OCI-M2 (cell line): Measurements from ENCODE around the gene ENKD1.

Source experiments
- DNase-seq: peaks from one replicate; lab custom pipeline; 2025; ENCODE audit not compliant: unreplicated experiment; lab: John Stamatoyannopoulos, UW

The ENKD1 gene

DNA sequence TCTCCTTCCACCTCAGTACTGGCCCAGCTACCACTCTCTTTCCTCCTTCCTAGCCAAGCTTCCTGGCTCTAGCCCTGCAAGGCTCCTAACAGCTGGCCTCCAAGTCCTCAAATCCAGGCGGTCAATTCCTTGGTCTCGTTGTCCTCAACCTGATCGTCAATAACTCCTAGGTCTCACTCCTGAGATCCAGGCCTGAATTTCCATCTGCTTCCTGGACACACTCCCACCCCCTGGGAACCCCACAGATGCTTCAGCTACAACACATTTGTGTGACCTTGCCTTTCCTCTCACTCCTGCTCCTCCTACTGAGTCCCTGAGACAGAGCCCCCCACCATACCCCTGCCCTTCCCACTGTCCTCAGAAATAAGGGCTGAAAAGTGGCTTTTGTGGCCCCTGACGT lies 2.3 kb downstream of the ENKD1 start:
- DNase-seq = no peak

DNA sequence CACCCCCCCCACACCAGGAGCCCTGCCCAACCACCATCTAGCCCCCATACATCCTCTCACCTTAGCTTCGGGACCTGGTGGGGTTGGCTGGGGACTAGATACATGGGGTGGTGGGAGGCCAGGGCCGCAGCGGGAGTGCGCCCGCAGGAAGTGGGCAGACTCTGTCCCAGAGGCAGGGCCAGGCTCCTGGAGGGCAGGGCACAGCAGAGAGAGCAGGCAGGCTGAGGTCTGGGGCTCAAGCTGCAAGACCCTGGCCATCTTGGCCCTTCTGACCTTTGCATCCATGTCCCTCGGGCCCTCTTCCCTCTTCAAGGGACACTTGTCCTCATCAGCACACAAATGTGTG lies 2.7 kb downstream of the ENKD1 start:
- DNase-seq = no peak

DNA sequence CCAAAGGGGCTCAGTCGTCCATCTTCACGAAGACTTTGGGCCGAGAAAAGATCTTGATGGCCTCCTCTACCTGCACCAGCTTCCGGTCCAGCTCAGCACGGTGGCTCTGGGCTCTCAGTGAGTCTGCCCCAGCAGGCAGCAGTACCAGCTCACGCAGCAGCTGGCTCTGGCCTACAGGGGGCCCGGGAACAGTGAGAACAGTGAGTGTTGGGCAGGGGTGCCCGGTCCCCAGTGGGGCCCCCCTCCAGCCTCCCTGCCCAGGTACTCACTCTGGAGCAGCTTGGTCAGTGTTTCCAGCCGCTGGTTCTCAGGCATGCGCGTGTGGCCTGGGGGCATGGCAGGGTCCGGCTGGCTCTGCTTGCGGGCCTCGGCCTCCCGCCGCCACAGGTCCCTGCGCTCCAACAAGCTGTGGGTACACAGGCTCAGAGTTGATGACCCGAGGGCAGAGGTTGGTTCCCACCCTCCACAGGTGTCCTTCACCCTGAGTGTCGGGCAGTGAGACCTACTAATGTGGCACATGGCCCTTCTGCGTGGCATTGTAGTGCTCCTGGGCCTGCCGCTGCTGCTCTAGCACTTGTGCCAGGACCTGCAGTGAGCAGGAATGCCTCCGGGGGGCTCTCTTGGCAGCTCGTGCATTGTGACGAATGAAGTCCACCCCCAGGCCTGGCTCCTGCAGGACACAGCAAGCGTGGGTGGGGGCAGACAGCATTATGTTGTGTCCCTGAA lies 3.2 kb downstream of the ENKD1 start:
- DNase-seq = no peak

- no peak for DNase-seq
Measured at GRCh38 chr16:67662653-67663010, 3.9 kb downstream of the ENKD1 start.

DNA sequence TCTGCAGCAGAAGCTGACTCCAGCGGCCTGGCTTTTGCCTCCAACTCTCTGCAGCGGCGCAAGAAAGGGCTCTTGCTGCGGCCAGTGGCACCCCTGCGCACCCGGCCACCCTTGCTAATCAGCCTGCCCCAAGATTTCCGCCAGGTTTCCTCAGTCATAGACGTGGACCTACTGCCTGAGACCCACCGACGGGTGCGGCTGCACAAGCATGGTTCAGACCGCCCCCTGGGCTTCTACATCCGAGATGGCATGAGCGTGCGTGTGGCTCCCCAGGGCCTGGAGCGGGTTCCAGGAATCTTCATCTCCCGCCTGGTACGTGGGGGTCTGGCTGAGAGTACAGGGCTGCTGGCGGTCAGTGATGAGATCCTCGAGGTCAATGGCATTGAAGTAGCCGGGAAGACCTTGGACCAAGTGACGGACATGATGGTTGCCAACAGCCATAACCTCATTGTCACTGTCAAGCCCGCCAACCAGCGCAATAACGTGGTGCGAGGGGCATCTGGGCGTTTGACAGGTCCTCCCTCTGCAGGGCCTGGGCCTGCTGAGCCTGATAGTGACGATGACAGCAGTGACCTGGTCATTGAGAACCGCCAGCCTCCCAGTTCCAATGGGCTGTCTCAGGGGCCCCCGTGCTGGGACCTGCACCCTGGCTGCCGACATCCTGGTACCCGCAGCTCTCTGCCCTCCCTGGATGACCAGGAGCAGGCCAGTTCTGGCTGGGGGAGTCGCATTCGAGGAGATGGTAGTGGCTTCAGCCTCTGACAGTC lies 4.5 kb downstream of the ENKD1 start:
- DNase-seq = no peak

GRCh38 chr16:67661101-67661761 lies 5.3 kb downstream of the ENKD1 start:
- DNase-seq = no peak

GRCh38 chr16:67660564-67661028 lies 6.0 kb downstream of the ENKD1 start, which contains the start of gene PARD6A:
TSS of gene PARD6A (plus strand) at chr16:67660960. CDS start at chr16:67661039, 79 bp downstream.
- no peak for DNase-seq

GRCh38 chr16:67659675-67660563 lies 6.6 kb downstream of the ENKD1 start, which contains the start of gene ACD:
TSS of gene ACD (minus strand) at chr16:67660260. CDS start at chr16:67660220, 40 bp downstream.
- peak; percentile 34 for DNase-seq

- no peak for DNase-seq
Measured at GRCh38 chr16:67658849-67659674, 7.5 kb downstream of the ENKD1 start.

DNA sequence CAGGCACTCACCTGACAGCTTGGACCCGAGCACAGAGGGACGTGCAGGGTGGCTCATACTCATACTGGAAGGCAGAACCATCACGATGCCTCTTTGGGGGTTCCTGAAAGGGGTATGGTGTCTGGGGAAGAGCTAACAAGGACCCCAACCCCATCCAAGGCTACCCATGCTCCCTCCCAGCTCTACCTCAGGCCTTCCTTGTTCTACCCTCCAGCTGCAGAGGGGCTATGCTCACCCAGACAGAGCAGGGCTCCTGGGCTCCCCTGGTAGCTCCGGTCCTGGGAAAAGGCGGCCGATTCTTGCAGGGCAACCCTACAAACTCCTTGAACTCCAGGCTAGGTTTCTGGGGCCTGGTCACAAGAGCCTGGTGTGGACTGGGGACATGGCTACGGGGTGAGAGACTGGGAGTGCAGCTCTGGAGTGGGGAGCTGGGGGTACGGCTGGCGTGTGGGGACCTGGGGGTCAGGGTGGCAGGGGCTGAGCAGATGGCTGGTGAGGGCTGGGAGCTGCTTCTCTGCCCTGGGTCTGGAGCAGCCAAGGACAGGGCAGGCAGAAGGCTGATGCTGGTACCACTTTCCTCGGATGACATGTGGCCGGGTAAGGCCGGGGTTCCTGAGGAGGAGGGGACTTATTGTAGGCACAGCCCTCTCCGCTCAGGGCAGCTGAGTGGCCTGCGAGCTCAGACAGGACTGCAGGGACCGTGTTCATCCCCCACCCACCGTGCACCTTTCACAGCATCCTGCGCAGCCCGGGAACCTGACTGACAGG lies 8.6 kb downstream of the ENKD1 start:
- DNase-seq = no peak

DNA sequence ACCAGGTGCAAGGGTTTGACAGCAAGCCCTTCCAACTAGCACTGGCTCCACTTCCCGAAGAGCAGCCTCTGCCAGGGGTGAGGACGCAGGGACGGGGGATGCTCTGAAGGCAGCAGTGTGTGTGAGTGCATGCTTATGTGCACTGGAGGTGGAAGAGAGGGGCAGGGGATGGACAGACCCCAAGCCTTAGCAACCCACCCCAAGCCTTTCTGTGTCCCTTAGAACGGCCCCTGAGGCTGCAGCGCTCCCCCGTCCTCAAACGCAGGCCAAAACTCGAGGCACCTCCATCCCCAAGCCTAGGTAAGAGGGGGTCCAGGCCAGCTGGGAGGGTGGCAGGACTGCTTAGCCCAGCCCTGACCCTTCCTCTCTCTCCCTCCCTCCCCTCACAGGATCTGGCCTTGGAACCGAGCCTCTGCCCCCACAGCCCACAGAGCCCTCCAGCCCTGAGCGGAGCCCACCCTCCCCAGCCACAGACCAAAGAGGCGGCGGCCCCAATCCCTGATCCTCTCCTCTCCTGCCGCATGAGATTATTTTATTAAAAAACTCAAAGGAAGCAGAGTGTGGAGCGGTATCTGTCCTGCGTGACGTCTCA lies 9.4 kb downstream of the ENKD1 start:
- DNase-seq = no peak

DNA sequence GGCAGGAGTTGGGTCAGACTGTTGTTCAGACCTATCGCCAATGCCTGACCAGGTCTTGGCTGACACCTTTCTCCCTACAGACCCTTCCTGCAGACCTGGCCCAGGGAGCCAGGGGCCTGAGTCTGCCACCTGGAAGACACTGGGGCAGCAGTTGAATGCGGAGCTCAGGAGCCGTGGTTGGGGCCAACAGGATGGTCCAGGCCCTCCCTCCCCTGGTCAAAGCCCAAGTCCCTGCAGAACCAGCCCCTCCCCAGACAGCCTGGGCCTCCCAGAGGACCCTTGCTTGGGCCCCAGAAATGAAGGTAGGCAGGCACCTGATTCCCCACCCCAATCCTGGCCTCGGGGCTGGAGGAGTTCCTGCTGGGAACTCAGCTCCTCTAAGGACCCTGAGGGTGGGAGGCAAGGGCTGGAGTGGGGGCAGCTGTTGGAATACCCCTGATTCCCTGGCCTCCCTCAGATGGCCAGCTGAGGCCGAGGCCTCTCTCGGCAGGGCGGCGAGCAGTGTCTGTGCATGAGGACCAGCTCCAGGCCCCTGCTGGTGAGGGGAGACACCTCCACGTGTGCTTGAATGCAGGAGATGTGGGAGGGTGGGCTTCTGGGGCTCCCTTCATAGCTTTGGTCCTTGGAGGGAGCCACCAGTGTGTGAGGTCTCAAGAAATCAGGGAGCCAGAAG lies 10.1 kb downstream of the ENKD1 start:
- DNase-seq = no peak

DNA sequence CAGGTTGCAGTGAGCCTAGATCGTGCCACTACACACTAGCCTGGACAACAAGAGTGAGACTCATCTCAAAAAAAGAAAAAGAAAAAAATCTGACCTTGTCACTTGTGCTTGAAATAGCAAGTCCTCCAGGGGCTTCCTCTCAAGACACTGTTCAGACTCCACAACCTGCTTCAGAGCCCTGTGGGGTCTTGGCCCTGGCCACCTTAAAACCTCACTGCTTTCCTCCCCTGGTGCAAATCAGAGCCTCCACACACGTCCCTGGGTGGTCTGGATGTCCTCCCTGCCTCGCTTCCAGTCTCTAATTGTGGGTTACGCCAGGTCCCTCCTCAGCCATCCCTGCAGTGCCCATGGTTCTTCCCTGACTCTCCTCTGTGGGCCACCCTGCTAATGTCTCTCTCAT lies 11.2 kb downstream of the ENKD1 start:
- DNase-seq = no peak

DNA sequence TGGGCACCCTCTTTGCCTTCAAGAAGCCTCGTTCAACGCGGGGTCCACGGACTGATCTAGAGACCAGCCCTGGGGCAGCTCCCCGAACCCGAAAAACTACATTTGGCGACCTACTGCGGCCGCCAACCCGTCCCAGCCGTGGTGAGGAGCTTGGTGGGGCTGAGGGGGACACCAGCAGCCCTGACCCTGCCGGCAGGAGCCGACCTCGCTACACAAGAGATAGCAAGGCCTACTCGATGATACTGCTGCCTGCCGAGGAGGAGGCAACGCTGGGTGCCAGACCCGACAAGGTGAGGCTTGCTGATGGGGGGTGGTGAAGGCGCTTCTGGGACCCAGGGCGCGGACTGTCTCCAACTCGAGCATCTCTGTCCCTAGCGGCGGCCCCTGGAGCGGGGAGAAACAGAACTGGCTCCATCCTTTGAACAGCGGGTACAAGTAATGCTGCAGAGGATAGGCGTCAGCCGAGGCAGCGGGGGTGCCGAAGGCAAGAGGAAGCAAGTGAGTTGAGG lies 12.1 kb downstream of the ENKD1 start:
- no peak for DNase-seq

DNA sequence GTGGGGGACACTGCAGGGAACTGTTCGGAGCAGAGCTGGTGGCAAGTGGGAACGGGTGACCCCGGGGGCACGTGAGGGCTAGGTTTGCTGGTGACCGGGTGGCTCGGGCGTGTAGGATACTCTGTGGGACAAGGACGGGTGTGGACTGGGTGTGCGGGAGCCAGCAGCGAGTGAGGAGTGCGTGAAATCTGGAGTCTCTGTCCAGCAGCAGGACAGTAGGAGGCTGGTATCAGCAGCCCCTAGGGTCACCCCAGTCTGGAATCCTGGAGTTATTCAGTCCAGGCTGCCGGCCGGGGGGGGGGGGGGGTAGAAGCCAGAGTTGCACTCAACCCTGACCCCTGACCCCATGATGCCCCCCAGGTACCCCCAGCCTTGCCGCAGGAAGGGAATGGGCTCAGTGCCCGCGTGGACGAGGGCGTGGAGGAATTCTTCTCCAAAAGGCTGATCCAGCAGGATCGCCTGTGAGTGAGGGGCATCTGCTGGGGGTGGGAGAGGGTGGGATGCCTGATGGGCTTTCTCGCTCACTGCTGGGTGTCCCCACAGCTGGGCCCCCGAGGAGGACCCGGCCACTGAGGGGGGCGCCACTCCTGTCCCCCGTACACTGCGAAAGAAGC lies 12.7 kb downstream of the ENKD1 start:
- no peak for DNase-seq

DNA sequence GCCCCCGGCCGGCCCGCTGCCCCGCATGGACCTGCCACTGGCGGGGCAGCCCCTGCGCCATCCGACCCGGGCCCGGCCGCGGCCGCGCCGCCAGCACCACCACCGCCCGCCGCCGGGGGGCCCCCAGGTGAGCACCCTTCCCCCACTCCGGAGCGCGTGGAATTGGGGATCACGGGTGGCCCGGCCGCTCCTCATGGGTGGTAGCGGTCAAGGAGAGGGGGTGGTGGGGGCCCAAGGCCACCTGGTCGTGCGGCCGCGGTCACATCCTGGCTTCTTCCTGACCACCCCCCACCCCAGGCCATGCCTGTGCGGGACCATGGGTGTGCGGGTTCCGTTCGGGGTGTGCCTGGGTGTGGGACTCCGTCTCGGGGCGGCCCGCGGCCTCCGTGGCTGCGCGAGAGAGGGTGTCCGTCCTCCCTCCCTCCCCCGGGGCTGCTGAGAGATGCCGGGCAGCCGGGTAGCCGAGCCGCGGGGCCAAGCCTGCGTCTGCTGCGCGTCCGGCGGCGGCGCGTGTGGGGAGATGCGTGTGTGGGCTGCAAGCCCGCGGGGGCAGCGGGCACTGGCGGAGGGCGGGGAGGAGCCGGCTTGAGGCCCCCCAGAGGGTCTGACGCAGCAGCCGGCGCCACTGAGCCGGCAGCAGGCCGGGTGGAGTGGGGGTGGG lies 13.3 kb downstream of the ENKD1 start:
- DNase-seq = no peak

GRCh38 chr16:67652578-67653127 lies 13.9 kb downstream of the ENKD1 start:
- DNase-seq = no peak
